Measurements from ENCODE around the gene MAN2A1.
"Not testable (repeated sequence)": the region's sequence is repeated elsewhere in the genome, so short reads cannot be mapped to it uniquely, and the experiment has no call there.

Gene MAN2A1

GRCh38 chr5:109759306-109759705 lies 69.6 kb downstream of the MAN2A1 start:
- no peak for DNase-seq

DNA sequence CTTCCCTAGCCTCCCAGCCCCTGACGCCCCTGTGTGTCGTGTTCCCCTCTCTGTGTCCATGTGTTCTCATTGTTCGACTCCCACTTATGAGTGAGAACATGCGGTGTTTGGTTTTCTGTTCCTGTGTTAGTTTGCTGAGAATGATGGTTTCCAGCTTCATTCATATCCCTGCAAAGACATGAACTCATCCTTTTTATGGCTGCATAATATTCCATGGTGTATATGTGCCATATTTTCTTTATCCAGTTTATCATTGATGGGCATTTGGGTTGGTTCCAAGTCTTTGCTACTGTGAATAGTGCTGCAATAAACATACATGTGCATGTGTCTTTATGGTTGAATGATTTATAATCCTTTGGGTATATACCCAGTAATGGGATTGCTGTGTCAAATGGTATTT lies 70.4 kb downstream of the MAN2A1 start:
- not testable (repeated sequence) for DNase-seq

DNA sequence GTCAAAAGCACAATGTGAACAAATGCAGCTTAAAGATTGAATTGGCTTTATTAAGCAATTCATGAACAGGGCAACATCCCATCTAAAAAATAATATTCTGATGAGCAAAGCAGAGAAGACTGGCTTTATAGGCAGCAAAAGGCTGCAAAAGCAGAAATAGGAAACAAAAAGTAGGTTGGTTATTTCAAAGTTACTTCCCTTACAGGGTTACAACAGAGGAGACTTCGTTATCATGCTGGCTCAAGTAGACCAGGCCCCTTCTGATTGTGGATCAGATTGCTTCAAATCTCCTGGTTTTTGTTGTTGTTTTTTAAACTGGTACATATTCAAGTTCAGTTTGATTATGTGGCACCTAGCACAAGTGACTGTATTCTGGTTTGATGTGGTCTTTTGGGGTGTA lies 73.1 kb downstream of the MAN2A1 start:
- DNase-seq = no peak

- no peak for DNase-seq
Measured at GRCh38 chr5:109767184-109767995, 77.7 kb downstream of the MAN2A1 start.

DNA sequence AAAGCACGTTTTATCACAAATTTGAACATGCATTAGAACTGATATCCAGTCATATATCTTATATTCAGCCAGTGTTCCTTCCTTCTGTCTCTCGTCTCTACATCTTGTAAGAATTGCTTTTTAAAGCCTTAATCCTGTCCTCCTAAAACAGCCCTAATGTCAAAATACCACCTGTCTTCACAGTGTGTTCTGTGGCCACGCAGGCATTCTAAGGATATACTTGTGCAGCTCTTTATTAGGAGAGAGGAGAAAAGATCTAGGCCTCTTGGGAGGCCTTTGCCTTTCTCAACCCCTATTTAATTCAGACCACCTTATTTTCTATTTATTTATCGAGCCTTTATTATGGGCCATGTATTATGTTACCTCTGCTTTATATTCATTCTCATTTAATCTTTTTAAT lies 78.3 kb downstream of the MAN2A1 start:
- DNase-seq = no peak

DNA sequence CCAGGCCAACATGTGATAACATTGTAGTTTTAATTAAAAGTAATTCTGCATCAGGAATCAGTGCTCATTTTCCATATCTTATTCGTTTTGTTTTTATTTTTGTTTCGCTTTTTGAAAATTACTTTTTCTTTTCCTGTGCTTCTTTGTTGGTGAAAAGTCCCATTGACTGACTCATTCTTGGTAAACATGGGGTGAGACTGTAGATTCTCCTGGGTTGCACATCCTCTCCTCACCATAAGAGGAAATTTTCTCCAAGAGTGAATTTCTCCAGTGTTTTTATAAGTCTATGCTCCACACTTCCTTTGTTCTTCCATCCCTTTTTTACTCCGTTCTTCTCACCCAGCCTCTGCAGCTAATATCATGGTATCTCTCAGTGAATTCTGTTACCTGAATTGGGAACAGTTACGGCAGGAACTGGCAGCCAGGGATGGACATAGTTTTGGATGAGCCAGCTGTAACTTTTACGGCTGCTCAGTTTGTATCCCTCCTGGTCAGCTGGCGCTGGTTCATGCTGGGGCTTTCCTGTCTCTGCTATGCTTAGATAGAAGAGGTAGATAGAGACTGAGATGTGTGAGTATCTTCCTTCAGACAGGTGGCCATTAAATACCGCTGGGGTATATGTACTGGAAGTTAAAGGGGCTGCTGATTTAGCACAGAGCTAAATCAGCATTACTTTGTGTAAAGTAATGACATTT lies 80.0 kb downstream of the MAN2A1 start:
- DNase-seq = no peak

GRCh38 chr5:109775130-109775529 lies 85.4 kb downstream of the MAN2A1 start:
- no peak for DNase-seq

DNA sequence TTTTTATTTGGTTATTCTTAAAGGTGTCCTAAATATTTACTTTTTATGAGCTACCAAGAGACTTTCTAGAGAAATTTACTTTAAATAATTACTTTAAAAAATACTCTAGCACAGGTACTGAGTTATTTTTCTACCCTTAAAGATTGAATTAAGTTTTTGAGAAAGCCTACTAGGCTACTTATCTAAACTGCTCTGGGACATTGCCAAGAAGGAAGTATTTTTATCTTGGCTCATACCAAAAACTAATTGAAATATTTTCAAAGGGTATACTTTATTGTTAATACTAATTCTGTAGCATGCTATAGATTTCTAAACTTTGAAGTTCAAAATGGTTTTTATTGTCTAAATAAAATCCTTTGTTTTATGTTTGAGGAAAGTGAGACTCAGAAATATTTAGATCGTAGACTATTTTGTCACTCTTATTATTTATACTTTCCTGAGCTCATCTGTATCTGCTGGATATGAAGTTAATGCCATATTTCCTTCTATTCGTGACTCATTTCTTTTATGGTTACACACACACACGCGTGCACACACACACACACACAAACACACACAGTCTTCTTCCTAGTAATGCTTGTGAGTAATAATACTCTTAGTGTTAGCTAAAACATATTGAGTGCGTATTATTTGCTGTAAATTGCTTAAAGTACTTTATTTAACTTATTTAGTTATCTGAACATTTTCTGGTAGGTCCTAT lies 89.5 kb downstream of the MAN2A1 start:
- DNase-seq = no peak

- DNase-seq = no peak
Measured at GRCh38 chr5:109784687-109785086, 95.0 kb downstream of the MAN2A1 start.

DNA sequence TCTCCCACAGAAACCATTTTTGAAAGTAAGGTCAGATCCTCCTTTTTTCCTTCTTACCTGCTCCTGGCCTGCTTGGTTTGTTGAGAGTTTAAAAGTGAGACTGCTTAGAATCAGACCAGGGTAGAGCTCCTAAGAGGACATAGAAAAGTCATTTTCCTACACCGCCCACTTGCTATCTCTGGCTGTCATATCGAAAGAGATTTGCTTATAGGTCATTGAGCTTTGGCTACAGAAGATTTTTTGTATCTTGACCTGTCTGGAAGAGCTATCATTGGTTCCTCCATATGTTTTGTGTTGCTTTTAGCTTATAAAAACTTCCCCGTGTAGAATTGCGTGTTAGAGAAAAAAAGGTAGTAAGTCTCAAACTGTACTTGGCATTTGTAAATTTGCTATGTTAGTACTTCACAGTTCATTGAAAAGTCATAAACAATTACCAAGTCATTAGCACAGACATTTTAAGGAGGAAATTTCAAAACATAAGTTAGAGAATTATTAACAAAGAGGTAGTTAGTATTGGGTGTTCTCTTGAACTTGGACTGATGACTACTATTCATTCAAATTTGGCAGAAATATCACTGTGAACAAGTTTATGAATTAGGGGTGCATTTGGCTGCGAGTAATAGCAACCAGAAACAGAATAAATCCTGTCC lies 96.6 kb downstream of the MAN2A1 start:
- DNase-seq = no peak

GRCh38 chr5:109788596-109788995 lies 98.9 kb downstream of the MAN2A1 start:
- no peak for DNase-seq

DNA sequence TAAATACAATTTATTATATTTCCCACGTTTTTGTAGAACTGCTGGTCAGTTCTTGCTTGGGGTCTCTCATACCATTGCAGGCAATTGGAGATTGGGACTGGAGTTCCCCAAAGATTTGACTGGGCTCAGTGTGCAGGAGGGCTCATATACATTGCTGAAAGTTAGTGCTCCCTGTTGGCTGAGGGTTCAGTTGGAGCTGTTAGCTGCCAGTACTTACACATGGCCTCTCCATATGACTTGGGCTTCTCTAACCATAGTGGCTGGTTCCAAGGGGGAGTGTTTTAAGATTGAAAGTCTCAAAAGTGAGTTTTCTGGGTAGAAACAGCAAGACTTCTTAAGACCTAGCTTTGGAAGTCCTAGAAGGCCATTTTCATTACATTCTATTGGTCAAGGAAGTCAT lies 102.9 kb downstream of the MAN2A1 start:
- no peak for DNase-seq

DNA sequence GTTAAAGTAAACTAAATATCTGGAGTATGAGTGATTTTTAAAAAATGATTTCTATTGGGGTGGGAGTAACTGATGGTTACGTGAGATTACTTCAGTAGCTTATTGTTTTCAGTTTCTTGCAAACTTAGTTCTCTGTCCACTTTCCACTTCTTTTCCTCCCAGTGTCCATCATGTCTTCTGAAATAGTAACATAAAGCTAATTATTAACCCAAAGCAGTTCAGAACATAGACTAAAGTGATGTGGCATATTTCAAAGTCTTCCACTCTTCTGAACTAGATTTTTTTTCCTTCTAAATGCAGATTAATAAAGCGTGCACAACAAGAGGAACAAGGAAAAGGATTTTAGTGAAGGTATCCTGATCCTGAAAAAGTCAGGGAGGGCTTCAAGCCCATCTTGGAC lies 114.1 kb downstream of the MAN2A1 start:
- no peak for DNase-seq

DNA sequence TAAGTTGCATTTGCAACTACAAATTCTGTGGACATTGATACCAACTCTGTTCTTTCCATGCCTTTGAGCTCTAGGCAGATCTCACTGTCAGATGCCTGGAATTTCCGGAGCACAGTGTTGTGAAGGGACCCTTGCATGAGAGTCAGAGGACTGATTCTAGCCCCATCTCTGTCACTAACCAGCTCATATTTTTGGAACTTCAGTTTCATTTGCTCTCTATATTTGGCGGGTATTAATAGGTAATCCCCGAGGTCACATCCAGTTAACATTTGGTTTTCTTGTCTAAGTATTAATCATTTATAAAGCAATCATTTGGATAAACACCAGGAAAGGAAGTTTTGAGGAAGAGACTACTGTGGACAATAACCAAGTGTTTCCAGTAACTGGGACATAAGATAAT lies 115.7 kb downstream of the MAN2A1 start:
- no peak for DNase-seq

GRCh38 chr5:109805883-109806282 lies 116.2 kb downstream of the MAN2A1 start:
- DNase-seq = no peak

DNA sequence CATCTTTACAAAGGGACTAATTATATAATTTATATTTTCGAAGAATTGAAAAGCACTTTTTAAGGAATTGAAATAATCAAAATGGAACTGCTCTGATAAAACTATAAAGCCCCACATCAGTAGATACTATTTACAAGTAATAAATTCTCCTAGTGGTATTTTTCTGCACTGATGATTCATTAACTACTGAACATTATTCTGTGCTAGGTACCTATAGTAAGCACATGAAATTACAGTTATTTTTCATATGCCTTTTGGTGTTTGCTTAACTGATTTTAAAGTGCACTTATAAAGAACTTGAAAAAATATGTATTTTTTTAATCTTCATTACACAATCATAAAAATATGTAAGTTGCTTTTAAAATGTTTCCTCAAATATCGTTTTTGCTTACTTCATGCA lies 123.0 kb downstream of the MAN2A1 start:
- DNase-seq = no peak

DNA sequence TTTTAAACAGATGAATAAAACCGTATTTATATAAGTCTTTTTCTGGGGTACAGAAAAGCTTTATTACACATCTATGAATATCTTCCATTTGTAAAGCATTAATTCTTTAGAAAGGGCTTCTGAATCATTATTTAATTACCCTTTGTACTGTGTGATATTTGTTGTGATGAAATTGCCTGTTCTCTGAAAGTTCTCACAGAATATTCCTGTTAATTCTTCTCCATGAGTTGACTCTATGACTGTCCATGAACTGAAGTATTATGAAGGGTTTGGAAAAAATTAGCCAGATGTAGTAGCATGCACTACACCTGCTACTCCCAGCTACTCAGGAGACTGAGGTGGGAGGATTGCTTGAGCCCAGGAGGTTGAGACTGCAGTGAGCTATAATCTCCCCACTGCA lies 127.0 kb downstream of the MAN2A1 start:
- no peak for DNase-seq

- no peak for DNase-seq
Measured at GRCh38 chr5:109819878-109820277, 130.2 kb downstream of the MAN2A1 start.

DNA sequence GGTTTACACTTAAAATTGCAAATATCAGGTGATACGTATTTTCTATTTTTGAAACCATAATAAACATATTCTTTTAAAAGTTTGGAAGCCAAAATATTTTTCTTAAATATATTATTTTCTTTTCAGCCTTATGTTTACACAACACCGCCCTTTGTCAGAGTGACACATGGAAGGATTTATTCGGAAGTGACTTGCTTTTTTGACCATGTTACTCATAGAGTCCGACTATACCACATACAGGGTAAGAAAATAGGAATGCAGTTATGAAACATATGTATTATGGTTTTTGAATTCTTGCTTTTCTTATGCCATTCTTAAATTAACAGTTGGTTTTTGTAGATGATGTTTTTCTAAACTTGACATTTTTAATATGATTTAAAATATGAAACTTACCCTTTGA lies 133.9 kb downstream of the MAN2A1 start:
- no peak for DNase-seq

DNA sequence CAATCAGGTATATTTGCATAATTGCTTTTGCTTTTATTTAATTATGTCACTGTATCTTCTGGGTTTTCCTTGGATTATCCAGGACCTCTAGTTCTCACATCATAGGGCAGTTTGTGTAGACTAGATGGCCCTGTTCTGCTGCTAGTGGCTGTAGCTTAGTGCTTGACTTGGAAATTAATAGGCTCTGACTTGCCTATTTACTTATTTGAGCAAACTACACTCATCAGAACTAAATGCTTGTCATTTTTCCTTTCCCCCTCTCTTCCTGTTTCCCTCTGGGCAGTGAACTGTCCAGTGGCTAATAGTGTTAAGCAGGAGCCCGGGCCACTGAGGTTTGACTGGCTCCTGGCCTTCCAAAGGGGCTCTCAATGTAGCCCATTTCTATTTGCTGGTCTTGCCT lies 135.7 kb downstream of the MAN2A1 start:
- DNase-seq = no peak

DNA sequence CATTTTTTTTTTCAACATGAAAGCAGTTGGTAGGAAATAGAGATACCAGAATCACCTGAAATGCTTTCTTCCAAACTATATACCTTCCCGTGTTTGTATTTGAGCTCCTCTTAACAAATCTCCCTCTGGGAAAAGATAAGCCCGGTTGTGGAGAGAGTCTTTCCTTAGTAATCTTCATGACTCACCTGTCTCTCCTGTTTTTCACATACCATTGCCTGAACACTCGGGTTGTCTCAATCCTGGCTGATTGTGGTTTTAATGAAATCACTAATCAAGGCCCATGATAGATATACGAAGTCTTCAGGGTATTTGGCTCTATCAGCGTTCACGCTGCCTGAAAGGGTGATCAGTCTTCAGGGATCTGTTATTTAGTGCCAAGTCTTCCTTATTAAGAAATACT lies 136.7 kb downstream of the MAN2A1 start:
- DNase-seq = no peak

DNA sequence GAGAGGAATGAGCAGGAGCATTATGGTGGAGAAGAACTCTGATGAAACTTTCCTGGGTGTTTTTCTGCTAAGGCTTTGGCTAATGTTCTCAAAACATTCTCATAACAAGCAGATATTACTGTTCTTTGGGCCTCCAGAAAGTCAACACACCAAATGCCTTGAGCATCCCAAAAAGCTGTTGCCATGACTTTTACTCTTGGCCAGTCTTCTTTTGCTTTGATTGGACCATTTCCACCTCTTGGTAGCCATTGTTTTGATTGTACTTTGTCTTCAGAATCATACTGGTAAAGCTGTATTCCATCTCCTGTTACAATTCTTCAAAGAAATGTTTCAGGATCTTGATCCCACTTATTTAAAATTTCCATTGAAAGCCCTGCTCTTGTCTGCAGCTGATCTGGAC lies 139.6 kb downstream of the MAN2A1 start:
- no peak for DNase-seq

- no peak for DNase-seq
Measured at GRCh38 chr5:109830955-109831502, 141.3 kb downstream of the MAN2A1 start.
